DMS153 treated with DMSO at 0.1 percent for 48 hours (cell line): ENCODE measurements around the gene SYNC.
A peak's percentile ranks its signal among the peaks of the same experiment; 100 is the strongest.
"Not testable (repeated sequence)": the region's sequence is repeated elsewhere in the genome, so short reads cannot be mapped to it uniquely, and the experiment has no call there.

ENCODE experiments used
- DNase-seq: peaks from one replicate; lab custom pipeline; 2025; ENCODE audit not compliant: unreplicated experiment; lab: John Stamatoyannopoulos, UW

Gene SYNC

GRCh38 chr1:32695098-32695904 is 7.3 kb downstream of the SYNC start:
- DNase-seq, result no peak

- no peak for DNase-seq
Observed at GRCh38 chr1:32693455-32694174, 9.0 kb downstream of the SYNC start.

- DNase-seq, result no peak
Observed at GRCh38 chr1:32686387-32686786, 16.2 kb downstream of the SYNC start.

- DNase-seq, result no peak
Observed at GRCh38 chr1:32685498-32685897, 17.1 kb downstream of the SYNC start.

- DNase-seq, result no peak
Observed at GRCh38 chr1:32684167-32684811, 18.3 kb downstream of the SYNC start.

- no peak for DNase-seq
Observed at GRCh38 chr1:32683397-32683796, 19.2 kb downstream of the SYNC start.

GRCh38 chr1:32681999-32682398 is 20.6 kb downstream of the SYNC start:
- no peak for DNase-seq

- no peak for DNase-seq
Observed at GRCh38 chr1:32681509-32681908, 21.1 kb downstream of the SYNC start.

GRCh38 chr1:32680642-32681041 is 21.9 kb downstream of the SYNC start:
- DNase-seq, result no peak

GRCh38 chr1:32679993-32680392 is 22.6 kb downstream of the SYNC start:
- DNase-seq, result not testable (repeated sequence)

- no peak for DNase-seq
Observed at GRCh38 chr1:32676945-32677344, 25.6 kb downstream of the SYNC start.

GRCh38 chr1:32668716-32669115 is 33.9 kb downstream of the SYNC start:
- not testable (repeated sequence) for DNase-seq

- DNase-seq, result no peak
Observed at GRCh38 chr1:32666901-32667566, 35.5 kb downstream of the SYNC start.

- no peak for DNase-seq
Observed at GRCh38 chr1:32665915-32666314, 36.7 kb downstream of the SYNC start.

GRCh38 chr1:32659581-32659980 is 43.0 kb downstream of the SYNC start:
- no peak for DNase-seq

GRCh38 chr1:32652244-32652962 is 50.2 kb downstream of the SYNC start:
- no peak for DNase-seq

- no peak for DNase-seq
Observed at GRCh38 chr1:32651461-32652073, 51.0 kb downstream of the SYNC start.

GRCh38 chr1:32650752-32651460 is 51.7 kb downstream of the SYNC start, which contains the start of gene RBBP4:
TSS of gene RBBP4 (plus strand) at chr1:32651208. CDS start at chr1:32651307, 99 bp downstream.
- DNase-seq, result peak; percentile 100

GRCh38 chr1:32650248-32650751 is 52.3 kb downstream of the SYNC start, which contains the start of gene ZBTB8OS:
TSS of gene ZBTB8OS (minus strand) at chr1:32650550. CDS start at chr1:32650529, 21 bp downstream.
- peak; percentile 97 for DNase-seq
